Measurements from ENCODE around the gene IFNLR1. TPM values are rescaled to one million over a fixed set of nuclear protein-coding genes. Genes with fewer than 3 reads are reported as not detected.
A peak's percentile ranks its signal among the peaks of the same experiment; 100 is the strongest.

The IFNLR1 gene
- total and polyA plus RNA-seq, 2 of the 8 experiments (the other 6 are each of a cell fraction or from before 2014, with no cell fraction given) = 6.8 to 10.1 TPM

GRCh38 chr1:24111996-24112779 lies 74.9 kb downstream of the IFNLR1 start, which contains the start of gene MYOM3:
TSS of gene MYOM3 (minus strand) at chr1:24112135. CDS start at chr1:24108636, 3,499 bp downstream.
- POLR2A ChIA-PET (ENCODE audit: partially characterized antibody) = interaction anchor here (0.6 to 1.4 kb wide), 6 partner anchors 9 to 39 kb away, joined by 3 to 7 read pairs (median 4); no protein-coding TSS in a partner anchor
- Histone ChIP-seq H4K20me1 (replicated peaks in 1 of 2; ENCODE audit: control insufficient read depth in 1 of 2, insufficient read depth in 2 of 2, low read length in 2 of 2) (no peaks in the 10 kb centered on the region), H3K27ac (ENCODE audit: low read depth, low read length) (no peak within 1 kb of the TSS), H2AFZ (ENCODE audit: low read length) (peak within 1 kb of the TSS; percentile 87; the same call in 1 of the 2 replicates), H3K4me1 (replicated peaks in 1 of 4; ENCODE audit: control insufficient read depth in 3 of 4, insufficient read depth in 4 of 4, low read length in 3 of 4) (peaks cover 2 to 11% (median 5%) of the 10 kb centered on the region in 4 experiments; a peak in 5 of 7 replicates), H4K8ac (ENCODE audit: extremely low read depth, insufficient read depth, low read length) (no peak within 1 kb of the TSS; the same call in 1 of the 2 replicates), H2BK12ac (ENCODE audit: low read depth, low read length) (no peak within 1 kb of the TSS), H3K23me2 (ENCODE audit: low read depth, low read length) (no peaks in the 10 kb centered on the region; the same call in 1 of the 2 replicates), H2BK15ac (ENCODE audit: low read length) (peak within 1 kb of the TSS; percentile 19; the same call in 1 of the 2 replicates), H4K91ac (replicated peaks; ENCODE audit: insufficient read length, low read length) (peak within 1 kb of the TSS; percentile 20), H3K4ac (replicated peaks; ENCODE audit: insufficient read length, low read depth, low read length) (no peak within 1 kb of the TSS), H2BK20ac (ENCODE audit: low read length) (no peak within 1 kb of the TSS; the same call in 1 of the 2 replicates), H3K18ac (ENCODE audit: extremely low read depth, low read length) (no peak within 1 kb of the TSS), H3K79me1 (ENCODE audit: low read depth, low read length) (no peaks in the 10 kb centered on the region), H3K4me3 (ENCODE audit: extremely low read depth in 1 of 4, insufficient read depth in 2 of 4, low read depth in 3 of 4, low read length in 4 of 4) (no peak within 1 kb of the TSS), H3K79me2 (ENCODE audit: control insufficient read depth in 1 of 2, insufficient read depth in 2 of 2, low read length in 2 of 2) (no peaks in the 10 kb centered on the region), H3K9ac (replicated peaks in 1 of 4; ENCODE audit: extremely low read depth in 1 of 4, low read depth in 3 of 4, low read length in 3 of 4) (no peak within 1 kb of the TSS), H3K36me3 (ENCODE audit: control insufficient read depth in 2 of 4, insufficient read depth in 4 of 4, low read length in 3 of 4) (no peaks in the 10 kb centered on the region), H4K5ac (ENCODE audit: insufficient read length, low read depth, low read length) (no peak within 1 kb of the TSS), H3K14ac (ENCODE audit: insufficient read length) (no peak within 1 kb of the TSS), H2AK5ac (ENCODE audit: low read depth, low read length) (no peak within 1 kb of the TSS; the same call in 1 of the 2 replicates), H3K27me3 (replicated peaks in 1 of 4; ENCODE audit: control insufficient read depth in 3 of 4, extremely low read depth in 1 of 4, insufficient read depth in 3 of 4, low read length in 3 of 4) (no peaks in the 10 kb centered on the region), H3K56ac (replicated peaks; ENCODE audit: insufficient read length, low read depth, low read length) (no peak within 1 kb of the TSS), H2BK5ac (ENCODE audit: low read depth, low read length) (no peak within 1 kb of the TSS), H3K9me3 (ENCODE audit: insufficient read depth in 2 of 2, low read depth in 1 of 2, low read length in 1 of 2) (no peaks in the 10 kb centered on the region), H3K23ac (ENCODE audit: insufficient read length) (no peak within 1 kb of the TSS), H3K4me2 (ENCODE audit: insufficient read depth in 1 of 2, low read depth in 2 of 2, low read length in 2 of 2) (peak within 1 kb of the TSS in 1 of 2 experiments; percentile 26; a peak in 2 of 4 replicates), H2BK120ac (replicated peaks; ENCODE audit: low read depth, low read length) (no peak within 1 kb of the TSS)
- DNase-seq (ENCODE audit: low read depth in 1 of 2, low spot score in 2 of 2) = peak; percentile 27 to 63
- WGBS, 2 experiments (ENCODE audit: extremely low coverage in 1 of 2, insufficient coverage in 1 of 2, insufficient read length in 1 of 2, insufficient replicate concordance in 2 of 2, low coverage in 1 of 2, low lambda C conversion rate in 2 of 2, missing lambda C conversion rate in 1 of 2) = 79% methylated on average over 23 of the region's 27 CpGs; no CpG with 5 or more reads in 1 of the 2 experiments
- peak; percentile 31 for TF ChIP-seq TAF7 (optimal IDR thresholded peaks at IDR 0.05; ENCODE audit: borderline replicate concordance, low read depth, low read length)
- no peak for TF ChIP-seq BRCA1 (IDR thresholded peaks at IDR 0.05; ENCODE audit: low read depth, low read length)
- TF ChIP-seq CTCF (IDR thresholded peaks at IDR 0.05; ENCODE audit: control extremely low read depth in 1 of 3, insufficient read depth in 1 of 3, low read depth in 1 of 3, low read length in 3 of 3) = peak; percentile 46 to 69 (median 63)
- TF ChIP-seq GABPA (IDR thresholded peaks at IDR 0.05; ENCODE audit: borderline replicate concordance, insufficient read depth, low read length) = no peak
- TF ChIP-seq RAD21 (IDR thresholded peaks at IDR 0.05 in 1 of 2, conservative IDR thresholded peaks at IDR 0.05 in 1 of 2; ENCODE audit: low read depth in 2 of 2, low read length in 2 of 2) = peak; percentile 59 to 76
- FAIRE-seq = no peak
- CTCF ChIA-PET (ENCODE audit: partially characterized antibody) = interaction anchor here (0.6 to 6.8 kb wide), 14 partner anchors 9 to 88 kb away, joined by 3 to 35 read pairs (median 5); no protein-coding TSS in a partner anchor

Measured in H1 (cell line).